ENCODE measurements around the gene SEMA3A. TPM values are rescaled to one million over a fixed set of nuclear protein-coding genes. Genes with fewer than 3 reads are reported as not detected.

The SEMA3A gene
- total RNA-seq, result 41.3 TPM

DNA sequence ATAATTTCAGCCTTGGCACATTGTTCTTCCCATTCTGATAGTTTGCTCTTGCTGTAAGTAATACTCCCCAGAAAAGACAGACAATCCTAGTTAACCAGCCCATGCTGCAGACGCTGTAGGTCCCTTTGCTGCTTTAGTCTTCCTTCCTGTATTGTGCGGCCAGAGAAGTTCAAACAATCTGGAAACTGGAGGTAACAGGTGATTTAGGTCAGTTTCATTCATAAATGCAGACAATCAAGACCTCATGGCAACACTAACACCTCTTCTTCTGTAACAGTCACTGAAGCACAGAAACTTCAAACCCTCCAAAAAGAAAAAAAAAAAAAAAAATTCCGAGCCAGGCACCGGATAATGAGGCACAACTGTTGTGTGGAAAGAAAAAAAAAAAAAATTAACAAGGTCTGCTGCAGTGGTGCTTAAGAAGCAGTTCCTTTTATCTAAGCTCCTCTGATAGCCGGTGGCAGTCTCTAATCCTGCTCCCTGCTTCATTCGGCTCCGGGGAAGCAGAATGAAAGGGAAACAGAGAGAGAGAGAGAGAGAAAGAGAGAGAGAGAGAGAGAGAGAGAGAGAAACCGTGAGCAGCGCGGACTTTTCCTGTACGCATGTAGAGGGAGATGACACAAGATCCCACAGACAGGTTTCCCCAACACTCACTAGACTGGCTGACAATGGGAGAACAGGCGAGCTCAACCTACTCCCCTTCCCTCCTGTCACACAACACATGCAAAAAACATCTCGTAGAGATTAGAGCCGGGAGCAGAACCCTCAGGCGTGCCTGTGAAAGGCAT, at the start of gene SEMA3A:
Gene SEMA3A (minus strand): TSS at position 306 of the 788 bp plus-strand sequence. CDS start 203 bp downstream, at position 103.

Data from parietal lobe (tissue), 1 donor.